Neural progenitor cell (in vitro differentiated cells): Measurements from ENCODE around the gene ARHGDIA. TPM values are rescaled to one million over a fixed set of nuclear protein-coding genes. Genes with fewer than 3 reads are reported as not detected.

ENCODE experiments used
- DNase-seq: peaks from one replicate; pipeline ENCODE4 v3.0.0-alpha.2; 2016; ENCODE audit warnings: low spot score
- H2AFZ ChIP-seq: fragments of 200-600 bp; sonication (generic); replicated peaks from 2 replicates; pipeline ENCODE4 v1.6.1; 2016; ENCODE audit warnings: antibody characterized with exemption
- H3F3A ChIP-seq: fragments of 200-600 bp; sonication (generic); 2 replicates; pipeline ENCODE4 v1.6.1; 2016; ENCODE audit warnings: antibody characterized with exemption, low read depth
- H3K27ac ChIP-seq: fragments of 200-600 bp; sonication (generic); 2 replicates; pipeline ENCODE4 v1.5.1; 2016; ENCODE audit warnings: mild to moderate bottlenecking
- H3K27me3 ChIP-seq: fragments of 200-600 bp; sonication (generic); 2 replicates; pipeline ENCODE4 v1.6.1; 2016; ENCODE audit warnings: mild to moderate bottlenecking, moderate library complexity
- H3K36me3 ChIP-seq: fragments of 200-600 bp; sonication (generic); 2 replicates; pipeline ENCODE4 v1.5.1; 2016
- H3K4me1 ChIP-seq: fragments of 200-600 bp; sonication (generic); 2 replicates; pipeline ENCODE4 v1.6.1; 2016; ENCODE audit warnings: mixed run types
- H3K4me2 ChIP-seq: fragments of 200-600 bp; sonication (generic); 2 replicates; pipeline ENCODE4 v1.6.1; 2016
- H3K4me3 ChIP-seq: fragments of 200-600 bp; sonication (generic); 2 replicates; pipeline ENCODE4 v1.5.1; 2016
- H3K79me2 ChIP-seq: fragments of 200-600 bp; sonication (generic); 2 replicates; pipeline ENCODE4 v1.6.1; 2016; ENCODE audit warnings: low read depth
- H3K9ac ChIP-seq: fragments of 200-600 bp; sonication (generic); 2 replicates; pipeline ENCODE4 v1.6.1; 2016
- H3K9me3 ChIP-seq: fragments of 200-600 bp; sonication (generic); 2 replicates; pipeline ENCODE4 v1.5.1; 2016; ENCODE audit warnings: low read depth
- H4K20me1 ChIP-seq: fragments of 200-600 bp; sonication (generic); 2 replicates; pipeline ENCODE4 v1.6.1; 2016; ENCODE audit warnings: low read depth
- H3K27ac Mint-ChIP-seq: 3 replicates; pipeline ENCODE4 v1.8.0; 2021; ENCODE audit warnings: mixed read lengths
- H3K27me3 Mint-ChIP-seq: 2 replicates; pipeline ENCODE4 v1.8.0; 2022; ENCODE audit warnings: low read depth, mild to moderate bottlenecking, inconsistent platforms, moderate library complexity, mixed read lengths; ENCODE audit not compliant: insufficient read depth
- H3K36me3 Mint-ChIP-seq: 3 replicates; pipeline ENCODE4 v1.8.0; 2021; ENCODE audit warnings: mixed read lengths
- H3K4me1 Mint-ChIP-seq: 3 replicates; pipeline ENCODE4 v1.8.0; 2021; ENCODE audit warnings: mixed read lengths
- H3K4me3 Mint-ChIP-seq: 3 replicates; pipeline ENCODE4 v1.8.0; 2021; ENCODE audit warnings: mild to moderate bottlenecking, moderate library complexity, mixed read lengths
- H3K9me3 Mint-ChIP-seq: 3 replicates; pipeline ENCODE4 v1.8.0; 2020; ENCODE audit warnings: mixed read lengths
- EZH2 ChIP-seq: fragments of 200-600 bp; sonication (generic); IDR thresholded peaks from 2 replicates; pipeline ENCODE4 v1.6.1; 2017; ENCODE audit warnings: antibody characterized with exemption, mild to moderate bottlenecking, moderate library complexity
- EZH2phosphoT487 ChIP-seq: fragments of 200-600 bp; sonication (generic); IDR thresholded peaks from 2 replicates; pipeline ENCODE4 v1.6.1; 2017; ENCODE audit warnings: antibody characterized with exemption
- total RNA-seq: library from RNA; depleted of rRNA; stranded (reverse); fragments of >200 nt; gene quantifications from 2 replicates; pipeline ENCODE4 v1.2.3, GENCODE V29; 2015; ENCODE audit warnings: low replicate concordance
- TF ChIP-seq, protein P1 (sequence below): fragments of 200-600 bp; sonication (generic); IDR thresholded peaks from 2 replicates; pipeline ENCODE4 v1.5.1; 2017; ENCODE audit warnings: antibody characterized with exemption, mild to moderate bottlenecking

The ARHGDIA gene
- total RNA-seq, 1 donor from 2014 or later, result 25.1 TPM

GRCh38 chr17:81895400-81895799 lies 24.3 kb upstream of the ARHGDIA start:
- H3K36me3 Mint-ChIP-seq, result peaks cover 13% of the 10 kb centered on the region
- H3K4me3 Mint-ChIP-seq, result no peak overlapping the region
- Histone ChIP-seq H3K4me1 (peaks cover under 1% of the 10 kb centered on the region), H3K27ac (no peak overlapping the region), H2AFZ (no peak overlapping the region), H3K4me3 (no peak overlapping the region), H3K79me2 (peaks cover 33% of the 10 kb centered on the region), H3K9me3 (no peaks in the 10 kb centered on the region), H4K20me1 (peaks cover 37% of the 10 kb centered on the region), H3K27me3 (no peaks in the 10 kb centered on the region), H3K9ac (no peak overlapping the region), H3K36me3 (no peaks in the 10 kb centered on the region), H3K4me2 (no peak overlapping the region), H3F3A (peaks cover 17% of the 10 kb centered on the region)
- peaks cover 4% of the 10 kb centered on the region for H3K27me3 Mint-ChIP-seq
- no peak overlapping the region for H3K27ac Mint-ChIP-seq
- TF ChIP-seq, protein P1, sequence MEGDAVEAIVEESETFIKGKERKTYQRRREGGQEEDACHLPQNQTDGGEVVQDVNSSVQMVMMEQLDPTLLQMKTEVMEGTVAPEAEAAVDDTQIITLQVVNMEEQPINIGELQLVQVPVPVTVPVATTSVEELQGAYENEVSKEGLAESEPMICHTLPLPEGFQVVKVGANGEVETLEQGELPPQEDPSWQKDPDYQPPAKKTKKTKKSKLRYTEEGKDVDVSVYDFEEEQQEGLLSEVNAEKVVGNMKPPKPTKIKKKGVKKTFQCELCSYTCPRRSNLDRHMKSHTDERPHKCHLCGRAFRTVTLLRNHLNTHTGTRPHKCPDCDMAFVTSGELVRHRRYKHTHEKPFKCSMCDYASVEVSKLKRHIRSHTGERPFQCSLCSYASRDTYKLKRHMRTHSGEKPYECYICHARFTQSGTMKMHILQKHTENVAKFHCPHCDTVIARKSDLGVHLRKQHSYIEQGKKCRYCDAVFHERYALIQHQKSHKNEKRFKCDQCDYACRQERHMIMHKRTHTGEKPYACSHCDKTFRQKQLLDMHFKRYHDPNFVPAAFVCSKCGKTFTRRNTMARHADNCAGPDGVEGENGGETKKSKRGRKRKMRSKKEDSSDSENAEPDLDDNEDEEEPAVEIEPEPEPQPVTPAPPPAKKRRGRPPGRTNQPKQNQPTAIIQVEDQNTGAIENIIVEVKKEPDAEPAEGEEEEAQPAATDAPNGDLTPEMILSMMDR, result no peak
- TF ChIP-seq EZH2, result no peak
- TF ChIP-seq EZH2phosphoT487, result no peak
- H3K9me3 Mint-ChIP-seq, result no peaks in the 10 kb centered on the region
- H3K4me1 Mint-ChIP-seq, result peaks cover 9% of the 10 kb centered on the region
- DNase-seq, result no peak

DNA sequence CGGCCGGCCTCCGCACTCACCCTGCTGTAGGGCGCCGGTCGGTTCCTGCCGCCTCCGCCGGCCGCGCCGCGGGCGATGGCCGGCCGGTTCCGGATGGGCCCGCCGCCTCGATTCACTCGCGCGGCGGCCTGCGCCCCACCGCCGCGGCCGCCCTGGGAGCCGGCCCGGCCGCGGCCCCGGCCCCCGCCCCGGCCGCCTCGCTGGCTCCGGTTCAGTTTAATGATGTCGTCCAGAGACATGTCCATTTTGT lies 20.1 kb upstream of the ARHGDIA start:
- Mint-ChIP-seq H3K36me3 (peaks cover 21% of the 10 kb centered on the region), H3K27ac (peak overlapping the region; percentile 82), H3K4me1 (peaks cover 16% of the 10 kb centered on the region), H3K9me3 (no peaks in the 10 kb centered on the region), H3K27me3 (peaks cover 3% of the 10 kb centered on the region), H3K4me3 (peak overlapping the region; percentile 95)
- Histone ChIP-seq H3K79me2 (peaks cover 68% of the 10 kb centered on the region), H2AFZ (no peak overlapping the region), H3K4me1 (peaks cover 7% of the 10 kb centered on the region), H3F3A (peaks cover 23% of the 10 kb centered on the region), H3K36me3 (peaks cover 12% of the 10 kb centered on the region), H3K4me2 (peak overlapping the region; percentile 83), H3K9me3 (no peaks in the 10 kb centered on the region), H4K20me1 (peaks cover 20% of the 10 kb centered on the region), H3K4me3 (peak overlapping the region; percentile 87), H3K9ac (peak overlapping the region; percentile 96), H3K27me3 (no peaks in the 10 kb centered on the region), H3K27ac (no peak overlapping the region)
- no peak for TF ChIP-seq EZH2
- TF ChIP-seq EZH2phosphoT487, result no peak
- TF ChIP-seq, protein P1, result no peak
- no peak for DNase-seq

DNA sequence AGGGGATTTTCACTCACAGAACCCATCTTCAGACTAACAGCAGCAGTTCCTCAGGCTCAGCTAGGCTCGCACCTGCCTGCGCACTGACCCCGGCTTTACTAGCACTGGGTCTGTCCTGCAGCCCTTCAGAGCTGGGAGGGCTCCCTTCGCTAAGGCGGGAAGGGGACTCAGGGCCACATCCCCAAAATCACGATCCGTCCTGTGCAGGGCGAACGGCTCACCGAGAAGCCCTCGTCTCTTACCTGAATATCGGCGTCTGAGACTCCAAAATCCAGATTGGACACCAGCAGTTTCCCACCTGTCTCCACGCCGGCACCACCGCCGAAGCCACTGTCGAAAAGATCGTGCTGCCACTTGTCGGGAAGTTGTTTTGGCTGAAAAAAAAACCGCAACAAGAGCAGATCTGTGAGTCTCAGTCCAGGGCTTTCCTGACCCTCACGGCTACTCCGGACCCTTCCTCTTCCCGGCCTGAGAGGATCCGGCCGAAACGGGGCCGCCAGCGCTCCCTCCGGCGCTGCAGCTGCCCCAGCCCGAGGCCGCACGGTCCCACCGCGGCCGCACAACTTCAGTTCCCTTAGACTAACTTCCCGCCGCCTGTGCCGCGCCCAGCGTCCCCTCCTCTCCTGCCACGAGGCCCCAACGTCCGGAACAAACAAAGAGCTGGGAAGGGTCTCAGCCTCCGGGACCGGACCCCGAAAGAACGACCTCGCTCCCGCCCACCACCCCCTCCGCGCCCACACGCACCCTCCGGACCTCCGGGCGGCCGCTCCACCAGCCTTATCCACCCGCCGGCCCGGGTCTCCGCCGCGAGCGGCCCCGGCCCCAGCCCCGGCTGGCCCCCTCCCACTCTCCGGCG lies 19.5 kb upstream of the ARHGDIA start:
- Mint-ChIP-seq H3K36me3 (peaks cover 23% of the 10 kb centered on the region), H3K27me3 (peaks cover 3% of the 10 kb centered on the region), H3K27ac (no peak overlapping the region), H3K4me3 (peak overlapping the region; percentile 92), H3K4me1 (peaks cover 16% of the 10 kb centered on the region), H3K9me3 (no peaks in the 10 kb centered on the region)
- H2AFZ ChIP-seq, result no peak overlapping the region
- H3K27ac ChIP-seq, result no peak overlapping the region
- peak overlapping the region; percentile 87 for H3K4me3 ChIP-seq
- H3K36me3 ChIP-seq, result peaks cover 12% of the 10 kb centered on the region
- H3K4me1 ChIP-seq, result peaks cover 7% of the 10 kb centered on the region
- H3K9me3 ChIP-seq, result no peaks in the 10 kb centered on the region
- peaks cover 68% of the 10 kb centered on the region for H3K79me2 ChIP-seq
- H3K4me2 ChIP-seq, result peak overlapping the region; percentile 83
- TF ChIP-seq, protein P1, result no peak
- TF ChIP-seq EZH2phosphoT487 (no peak), EZH2 (no peak)
- DNase-seq, result peak; percentile 50
- H3F3A ChIP-seq, result peaks cover 23% of the 10 kb centered on the region
- H3K9ac ChIP-seq, result peak overlapping the region; percentile 96
- H4K20me1 ChIP-seq, result peaks cover 22% of the 10 kb centered on the region
- no peaks in the 10 kb centered on the region for H3K27me3 ChIP-seq
